IPS-15b (cell line): Measurements from ENCODE around the gene DEF6.

ENCODE experiments used
- H3K27me3 ChIP-seq: one replicate; pipeline ENCODE4 v1.6.1; 2013; ENCODE audit warnings: low read length; ENCODE audit not compliant: control insufficient read depth, insufficient read depth
- H3K36me3 ChIP-seq: one replicate; pipeline ENCODE4 v1.6.1; 2013; ENCODE audit warnings: low read length; ENCODE audit not compliant: control insufficient read depth, insufficient read depth
- H3K4me1 ChIP-seq: one replicate; pipeline ENCODE4 v1.6.1; 2013; ENCODE audit warnings: mild to moderate bottlenecking, low read length; ENCODE audit not compliant: control insufficient read depth, insufficient read depth
- H3K4me3 ChIP-seq: one replicate; pipeline ENCODE4 v1.5.1; 2013; ENCODE audit warnings: low read depth, low read length
- H3K9ac ChIP-seq: one replicate; pipeline ENCODE4 v1.6.1; 2013; ENCODE audit warnings: low read depth, mild to moderate bottlenecking, low read length
- H3K9me3 ChIP-seq: one replicate; pipeline ENCODE4 v1.6.1; 2013; ENCODE audit warnings: mild to moderate bottlenecking, low read length; ENCODE audit not compliant: control insufficient read depth, insufficient read depth

DEF6 gene

DNA sequence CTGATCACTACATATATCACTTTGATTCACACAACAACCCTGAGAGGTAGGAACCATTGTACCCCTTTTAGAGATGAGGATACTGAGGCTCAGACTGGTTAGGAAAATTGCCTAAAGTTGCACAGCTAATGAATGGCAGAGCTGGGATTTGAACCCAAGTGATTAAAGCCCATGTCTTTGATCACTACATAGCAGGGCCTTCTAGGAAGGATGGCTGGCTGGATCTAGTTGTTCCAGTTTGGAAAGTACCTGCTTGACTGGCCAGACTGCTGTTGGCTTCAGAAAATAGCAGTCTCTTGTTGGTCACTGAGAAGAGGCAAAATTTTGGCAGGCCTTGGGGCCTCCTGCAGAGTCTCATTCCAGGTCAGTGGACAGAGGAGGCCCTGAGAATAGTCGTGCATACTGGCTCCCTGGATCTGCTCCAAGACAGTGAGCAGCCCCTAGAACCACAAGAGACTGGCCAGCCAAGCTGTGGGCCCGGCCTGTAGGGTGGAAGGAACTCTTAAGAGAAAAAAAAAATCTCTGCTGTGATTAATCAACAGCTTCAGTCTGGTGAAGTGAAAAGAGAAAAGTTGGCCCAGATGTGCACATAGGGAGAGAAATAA, 62.2 kb downstream of the DEF6 start:
- no peak overlapping the region for H3K9ac ChIP-seq
- H3K36me3 ChIP-seq: peaks cover 10% of the 10 kb centered on the region
- no peak overlapping the region for H3K4me3 ChIP-seq
- no peaks in the 10 kb centered on the region for H3K9me3 ChIP-seq
- peaks cover 9% of the 10 kb centered on the region for H3K4me1 ChIP-seq
- no peaks in the 10 kb centered on the region for H3K27me3 ChIP-seq

DNA sequence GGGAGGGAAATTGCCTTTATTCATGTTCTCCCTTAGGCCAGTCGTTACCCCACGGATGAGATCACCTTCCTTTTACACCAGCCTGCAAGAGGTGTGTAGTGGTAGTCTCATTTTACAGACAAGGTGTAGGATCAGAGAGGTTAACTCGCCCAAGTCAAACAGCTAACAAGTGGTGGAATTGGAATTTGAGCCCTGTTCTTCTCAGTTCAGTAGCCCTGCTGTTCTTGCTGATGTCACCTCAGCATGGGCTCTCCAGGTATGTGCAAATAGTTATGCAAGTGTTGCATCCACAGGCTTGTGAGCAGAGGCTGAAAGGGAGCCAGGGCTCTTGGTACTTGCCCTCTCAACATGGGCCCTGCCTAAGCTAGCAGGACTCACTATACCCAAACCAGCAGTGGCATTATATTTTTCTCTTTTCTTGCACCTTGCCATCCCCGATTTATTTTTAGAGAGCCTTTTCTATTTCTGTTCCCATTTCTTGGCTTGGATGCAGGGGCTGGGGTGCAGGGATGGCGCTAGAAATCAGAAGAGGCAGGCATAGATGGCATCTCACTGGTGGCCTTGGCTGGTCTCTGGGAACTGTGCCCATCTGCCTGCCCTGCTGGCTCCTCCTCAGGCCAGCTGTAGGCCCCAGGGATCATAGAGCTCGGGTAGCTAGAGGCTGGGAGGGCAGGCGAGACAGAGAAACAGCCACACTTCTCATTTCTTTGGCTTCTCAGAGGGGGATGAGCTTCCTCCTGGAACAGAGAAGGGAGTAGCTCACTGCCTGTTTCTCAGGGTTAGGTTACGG, 62.9 kb downstream of the DEF6 start:
- H3K36me3 ChIP-seq: peaks cover 10% of the 10 kb centered on the region
- H3K4me1 ChIP-seq: peaks cover 9% of the 10 kb centered on the region
- no peaks in the 10 kb centered on the region for H3K27me3 ChIP-seq
- no peak overlapping the region for H3K9ac ChIP-seq
- H3K9me3 ChIP-seq: no peaks in the 10 kb centered on the region
- H3K4me3 ChIP-seq: no peak overlapping the region

GRCh38 chr6:35362200-35362599, 64.6 kb downstream of the DEF6 start:
- Histone ChIP-seq H3K9ac (no peak overlapping the region), H3K36me3 (no peaks in the 10 kb centered on the region), H3K27me3 (no peaks in the 10 kb centered on the region), H3K4me3 (no peak overlapping the region), H3K9me3 (no peaks in the 10 kb centered on the region), H3K4me1 (peaks cover 9% of the 10 kb centered on the region)

- H3K9me3 ChIP-seq: no peaks in the 10 kb centered on the region
- H3K4me3 ChIP-seq: no peak overlapping the region
- peaks cover 9% of the 10 kb centered on the region for H3K4me1 ChIP-seq
- peak overlapping the region; percentile 1 for H3K9ac ChIP-seq
- no peaks in the 10 kb centered on the region for H3K27me3 ChIP-seq
- no peaks in the 10 kb centered on the region for H3K36me3 ChIP-seq
These were observed 65.7 kb downstream of the DEF6 start for GRCh38 chr6:35363293-35363750.

DNA sequence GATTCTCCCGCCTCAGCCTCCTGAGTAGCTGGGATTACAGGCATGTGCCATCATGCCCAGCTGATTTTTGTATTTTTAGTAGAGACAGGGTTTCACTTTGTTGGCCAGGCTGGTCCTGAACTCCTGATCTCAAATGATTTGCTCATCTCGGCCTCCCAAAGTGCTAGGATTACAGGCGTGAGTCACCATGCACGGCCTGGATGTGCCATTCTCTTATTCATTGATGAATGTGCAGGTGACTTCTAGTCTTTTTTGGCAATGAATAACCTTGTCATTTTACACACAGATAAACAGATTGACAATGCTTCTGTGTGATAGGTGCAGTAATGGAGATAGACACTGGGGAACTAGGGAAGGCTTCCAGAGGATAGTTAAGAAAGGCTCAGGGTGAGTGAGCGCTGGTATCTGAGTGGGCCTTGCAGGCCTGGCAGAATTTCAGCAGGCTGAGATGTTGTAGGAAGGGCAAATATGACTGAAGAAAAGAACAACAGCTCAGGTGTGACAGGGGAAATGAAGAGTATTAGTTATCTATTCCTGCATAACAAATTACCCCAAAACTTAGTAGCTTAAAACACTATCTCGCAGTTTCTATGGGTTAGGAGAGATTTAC, 68.1 kb downstream of the DEF6 start:
- Histone ChIP-seq H3K36me3 (no peaks in the 10 kb centered on the region), H3K4me1 (no peaks in the 10 kb centered on the region), H3K4me3 (no peak overlapping the region), H3K9ac (no peak overlapping the region), H3K27me3 (no peaks in the 10 kb centered on the region), H3K9me3 (no peaks in the 10 kb centered on the region)

- Histone ChIP-seq H3K4me3 (no peak overlapping the region), H3K27me3 (no peaks in the 10 kb centered on the region), H3K9me3 (no peaks in the 10 kb centered on the region), H3K36me3 (no peaks in the 10 kb centered on the region), H3K9ac (no peak overlapping the region), H3K4me1 (no peaks in the 10 kb centered on the region)
These were observed 68.6 kb downstream of the DEF6 start for GRCh38 chr6:35366204-35366596.

DNA sequence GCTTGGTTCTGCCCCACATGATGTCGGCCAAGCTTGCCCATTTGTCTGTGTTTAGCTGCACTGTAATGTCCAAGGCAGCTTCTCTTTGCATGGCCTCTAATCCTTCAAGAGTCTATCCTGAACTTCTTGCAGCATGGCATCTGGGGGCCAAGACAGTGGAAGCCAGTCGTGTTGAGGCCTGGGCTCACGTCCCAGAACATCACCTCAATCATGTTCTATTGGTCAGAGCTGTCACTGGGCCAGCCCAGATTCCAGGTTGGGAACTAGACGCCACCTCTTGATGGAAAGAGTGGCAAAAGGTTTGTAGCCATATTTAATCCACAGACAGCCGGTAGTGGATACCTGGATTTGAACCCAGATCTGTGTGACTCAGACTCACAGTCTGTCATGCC, 70.0 kb downstream of the DEF6 start:
- Histone ChIP-seq H3K36me3 (no peaks in the 10 kb centered on the region), H3K9ac (no peak overlapping the region), H3K4me1 (no peaks in the 10 kb centered on the region), H3K4me3 (no peak overlapping the region), H3K27me3 (no peaks in the 10 kb centered on the region), H3K9me3 (no peaks in the 10 kb centered on the region)

- Histone ChIP-seq H3K27me3 (no peaks in the 10 kb centered on the region), H3K4me1 (no peaks in the 10 kb centered on the region), H3K9ac (no peak overlapping the region)
These were observed 70.6 kb downstream of the DEF6 start for GRCh38 chr6:35368038-35368887.

GRCh38 chr6:35370124-35370741, 72.6 kb downstream of the DEF6 start:
- no peaks in the 10 kb centered on the region for H3K9me3 ChIP-seq
- H3K4me1 ChIP-seq: no peaks in the 10 kb centered on the region
- no peaks in the 10 kb centered on the region for H3K27me3 ChIP-seq
- no peak overlapping the region for H3K4me3 ChIP-seq
- no peaks in the 10 kb centered on the region for H3K36me3 ChIP-seq
- no peak overlapping the region for H3K9ac ChIP-seq

More at GRCh38 chr6:35368038-35368887, 70.6 kb downstream of the DEF6 start:
- no peak overlapping the region for H3K4me3 ChIP-seq
- H3K9me3 ChIP-seq: no peaks in the 10 kb centered on the region
- no peaks in the 10 kb centered on the region for H3K36me3 ChIP-seq

- Histone ChIP-seq H3K4me1 (no peaks in the 10 kb centered on the region), H3K9me3 (no peaks in the 10 kb centered on the region), H3K9ac (no peak overlapping the region), H3K36me3 (no peaks in the 10 kb centered on the region), H3K27me3 (no peaks in the 10 kb centered on the region), H3K4me3 (no peak overlapping the region)
These were observed 73.3 kb downstream of the DEF6 start for GRCh38 chr6:35370785-35371493.
